Prostate gland (tissue), 2 donors: ENCODE results near the gene LYZL6.
"Not testable (repeated sequence)": the region's sequence is repeated elsewhere in the genome, so short reads cannot be mapped to it uniquely, and the experiment has no call there.

Experiments used
- CTCF ChIP-seq, 4 experiments: fragments of 200-600 bp in 2 of 4; fragments of 450-650 bp in 2 of 4; sonication (generic) in 2 of 4; IDR thresholded peaks; 1 replicate in 3 of 4; 2 replicates in 1 of 4; pipeline ENCODE4 v1.5.1; 2016 to 2019; ENCODE audit warnings: antibody characterized with exemption in 4 of 4, mild to moderate bottlenecking in 2 of 4, moderate library complexity in 2 of 4
- POLR2A ChIP-seq: fragments of 450-650 bp; IDR thresholded peaks from one replicate; pipeline ENCODE4 v1.6.1; 2016; ENCODE audit warnings: antibody characterized with exemption, mild to moderate bottlenecking

- TF ChIP-seq CTCF (IDR thresholded peaks at IDR 0.05); POLR2A: not testable (repeated sequence)
These were observed 5.0 kb downstream of the LYZL6 start for GRCh38 chr17:35938492-35938891.
